ENCODE measurements around the gene ARL8B. TPM values are rescaled to one million over a fixed set of nuclear protein-coding genes. Genes with fewer than 3 reads are reported as not detected.
A peak's percentile ranks its signal among the peaks of the same experiment; 100 is the strongest.

Gene ARL8B
- total RNA-seq, 1 experiment from 2014 or later = 29.0 TPM

- no peak overlapping the region for H4K91ac ChIP-seq (ENCODE audit: insufficient read length, low read depth, low read length)
- no peak for DNase-seq
- no peak overlapping the region for H2BK20ac ChIP-seq (ENCODE audit: low read depth, low read length, poor library complexity, severe bottlenecking)
- no peak overlapping the region for H3K27ac ChIP-seq (ENCODE audit: insufficient read length, low read depth, low read length)
- H3K18ac ChIP-seq (ENCODE audit: insufficient read length, low read depth, low read length) = no peak overlapping the region
- no peak overlapping the region for H3K9ac ChIP-seq (ENCODE audit: extremely low read depth, insufficient read length, low read length)
- H2AFZ ChIP-seq (ENCODE audit: low read length) = no peak overlapping the region
- no peak overlapping the region for H4K5ac ChIP-seq (ENCODE audit: insufficient read length, low read depth, low read length)
- peaks cover 15% of the 10 kb centered on the region; the same call in 1 of the 2 replicates for H3K79me2 ChIP-seq (ENCODE audit: insufficient read depth, low read length)
- no peak overlapping the region for H2BK120ac ChIP-seq (ENCODE audit: low read depth, low read length, poor library complexity, severe bottlenecking)
- no peaks in the 10 kb centered on the region for H3K27me3 Mint-ChIP-seq (ENCODE audit: low read depth)
- no peaks in the 10 kb centered on the region for H3K27me3 ChIP-seq (ENCODE audit: insufficient read depth, low read length)
- no CpG with 5 or more reads among the region's 6 CpGs for WGBS (ENCODE audit: extremely low coverage, insufficient read length, low lambda C conversion rate)
- H3K9me3 Mint-ChIP-seq = peaks cover 11 to 12% of the 10 kb centered on the region in 2 experiments
- H3K23me2 ChIP-seq (ENCODE audit: insufficient read length, low read depth, low read length, poor library complexity, severe bottlenecking) = no peaks in the 10 kb centered on the region
- no peak overlapping the region for H3K4me2 ChIP-seq (ENCODE audit: insufficient read depth, insufficient read length, low read length)
- no peak overlapping the region for H2AK5ac ChIP-seq (ENCODE audit: insufficient read length, low read length)
- no peaks in the 10 kb centered on the region for H4K20me1 ChIP-seq (ENCODE audit: control insufficient read depth, insufficient read depth, insufficient read length)
- H3K4me3 Mint-ChIP-seq = no peak overlapping the region
- H3K9me3 ChIP-seq (ENCODE audit: control insufficient read depth, low read depth, low read length) = no peaks in the 10 kb centered on the region
- H2BK15ac ChIP-seq (ENCODE audit: low read depth, low read length) = no peak overlapping the region
- H3K4me1 ChIP-seq (ENCODE audit: insufficient read depth, low read length) = peaks cover 3% of the 10 kb centered on the region; the same call in 1 of the 2 replicates
- no peak overlapping the region for H2BK5ac ChIP-seq (ENCODE audit: insufficient read length, low read length)
- no peak overlapping the region for H3K14ac ChIP-seq (ENCODE audit: insufficient read depth, low read length)
- H3K23ac ChIP-seq (ENCODE audit: insufficient read length, low read depth, low read length) = no peak overlapping the region
- H3K79me1 ChIP-seq (ENCODE audit: insufficient read depth, low read depth, low read length, poor library complexity, severe bottlenecking) = peaks cover 2% of the 10 kb centered on the region
- H3K56ac ChIP-seq (ENCODE audit: insufficient read length, low read depth, low read length) = no peak overlapping the region
- no peak overlapping the region for H3T11ph ChIP-seq (ENCODE audit: low read length)
- H4K8ac ChIP-seq (replicated peaks; ENCODE audit: insufficient read length, low read depth, low read length) = no peak overlapping the region
- peak overlapping the region in 1 of 3 experiments; percentile 53; a peak in 1 of 7 replicates for H3K27ac Mint-ChIP-seq
- H3K4ac ChIP-seq (ENCODE audit: low read depth, low read length) = no peak overlapping the region
- TF ChIP-seq CTCF (conservative IDR thresholded peaks at IDR 0.05) = no peak
- no peak overlapping the region for H2BK12ac ChIP-seq (ENCODE audit: insufficient read length, low read depth, low read length)
- H3K36me3 Mint-ChIP-seq (ENCODE audit: insufficient read depth in 1 of 3, low read depth in 3 of 3) = peaks cover 12 to 14% (median 13%) of the 10 kb centered on the region in 3 experiments
- H3K4me1 Mint-ChIP-seq = peaks cover 9 to 28% of the 10 kb centered on the region in 2 experiments
Measured at GRCh38 chr3:5151586-5151985, 29.5 kb downstream of the ARL8B start.
